DMS153 treated with DMSO at 0.1 percent for 48 hours (cell line): ENCODE data around the gene SPTAN1.
"Not testable (repeated sequence)": the region's sequence is repeated elsewhere in the genome, so short reads cannot be mapped to it uniquely, and the experiment has no call there.

ENCODE experiments used
- DNase-seq: peaks from one replicate; lab custom pipeline; 2025; ENCODE audit not compliant: unreplicated experiment; lab: John Stamatoyannopoulos, UW

The SPTAN1 gene

DNA sequence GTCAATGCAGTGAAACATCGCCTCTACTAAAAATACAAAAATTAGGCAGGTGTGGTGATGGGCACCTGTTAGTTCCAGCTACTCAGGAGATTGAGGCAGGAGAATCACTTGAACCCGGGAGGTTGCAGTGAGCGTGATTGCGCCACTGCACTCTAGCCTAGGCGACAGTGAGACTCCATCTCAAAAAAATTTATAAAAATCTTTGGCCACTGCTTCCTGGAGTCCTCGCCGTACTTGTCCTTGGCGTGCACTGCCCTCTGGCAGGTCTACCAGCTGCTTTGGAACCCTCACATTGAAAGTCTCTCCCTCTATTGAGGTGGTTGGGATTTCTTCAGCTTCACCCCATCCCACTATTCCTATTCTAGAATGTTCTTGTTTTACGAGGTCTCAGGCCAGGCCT lies 79.2 kb downstream of the SPTAN1 start:
- no peak for DNase-seq

DNA sequence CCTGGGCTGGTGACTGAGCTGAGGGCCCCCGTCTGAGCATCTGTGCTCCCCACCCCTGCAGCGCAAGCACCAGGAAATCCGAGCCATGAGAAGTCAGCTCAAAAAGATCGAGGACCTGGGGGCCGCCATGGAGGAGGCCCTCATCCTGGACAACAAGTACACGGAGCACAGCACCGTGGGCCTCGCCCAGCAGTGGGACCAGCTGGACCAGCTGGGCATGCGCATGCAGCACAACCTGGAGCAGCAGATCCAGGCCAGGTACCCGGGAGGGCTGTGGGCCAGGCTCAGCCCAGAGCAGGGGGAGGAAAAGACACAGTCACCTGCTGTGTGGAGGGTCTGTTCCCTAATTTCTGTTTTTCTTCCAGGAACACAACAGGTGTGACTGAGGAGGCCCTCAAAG lies 79.7 kb downstream of the SPTAN1 start:
- no peak for DNase-seq

DNA sequence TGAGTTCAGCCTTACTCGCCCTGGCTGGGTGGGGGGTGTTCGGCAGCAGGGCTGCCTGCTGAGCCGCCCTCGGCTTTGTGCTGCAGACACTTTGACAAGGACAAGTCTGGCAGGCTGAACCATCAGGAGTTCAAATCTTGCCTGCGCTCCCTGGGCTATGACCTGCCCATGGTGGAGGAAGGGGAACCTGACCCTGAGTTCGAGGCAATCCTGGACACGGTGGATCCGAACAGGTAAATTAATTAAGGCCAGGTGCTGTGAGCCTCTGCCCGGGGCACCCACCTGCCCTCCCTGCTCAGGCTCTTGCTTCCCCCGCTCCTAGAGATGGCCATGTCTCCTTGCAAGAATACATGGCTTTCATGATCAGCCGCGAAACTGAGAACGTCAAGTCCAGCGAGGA lies 80.1 kb downstream of the SPTAN1 start:
- no peak for DNase-seq

DNA sequence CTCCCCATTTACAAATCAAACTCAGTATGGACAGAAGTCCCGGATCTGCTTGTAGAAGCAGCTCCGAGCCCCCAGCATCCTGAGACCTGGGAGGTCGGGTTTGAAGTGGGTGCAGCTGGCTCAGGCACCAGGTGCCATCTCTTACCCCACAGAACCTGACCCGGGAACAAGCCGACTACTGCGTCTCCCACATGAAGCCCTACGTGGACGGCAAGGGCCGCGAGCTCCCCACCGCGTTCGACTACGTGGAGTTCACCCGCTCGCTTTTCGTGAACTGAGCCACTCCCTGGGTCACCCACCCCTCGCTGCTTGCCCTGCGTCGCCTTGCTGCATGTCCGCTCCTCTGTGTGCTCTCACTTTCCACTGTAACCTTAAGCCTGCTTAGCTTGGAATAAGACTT lies 80.7 kb downstream of the SPTAN1 start:
- DNase-seq = no peak

DNA sequence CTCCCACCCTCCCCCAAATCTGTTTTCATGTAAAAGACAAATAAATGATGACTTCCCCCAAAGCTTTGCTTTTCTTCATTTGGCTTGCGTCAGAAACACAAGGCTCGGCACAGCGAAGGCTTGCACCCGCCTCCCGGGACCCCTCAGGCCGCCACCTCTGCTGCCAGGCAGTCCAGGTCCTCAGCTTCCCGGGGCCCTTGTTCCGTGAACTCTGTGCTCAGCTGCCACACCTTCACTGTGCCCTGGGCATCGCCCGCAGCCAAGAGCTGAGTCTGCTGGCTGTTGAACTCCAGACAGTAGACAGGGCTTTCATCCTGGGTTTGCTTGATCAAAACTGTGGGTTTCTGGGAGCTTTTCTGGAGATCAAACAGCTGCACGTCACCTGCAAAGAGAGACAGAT lies 81.2 kb downstream of the SPTAN1 start:
- DNase-seq = no peak

DNA sequence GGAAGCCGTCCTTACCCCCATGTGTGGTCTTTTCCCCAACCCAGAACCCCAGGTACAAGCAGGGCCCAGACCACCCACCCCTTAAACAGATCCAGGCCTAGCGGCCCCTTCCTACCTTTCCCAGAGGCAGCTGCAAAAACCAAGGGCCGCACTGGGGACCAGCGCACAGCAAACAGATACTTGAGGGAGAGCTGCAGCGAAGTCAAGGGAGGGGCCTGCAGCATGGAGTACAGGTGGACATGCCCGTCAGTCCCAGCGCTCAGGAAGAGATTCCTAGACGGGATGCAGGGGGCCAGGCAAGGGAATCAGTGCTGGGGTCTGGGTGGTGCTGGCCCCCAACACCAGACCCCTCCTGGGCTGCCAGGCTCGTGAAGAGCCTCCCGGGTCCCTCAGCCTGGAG lies 81.7 kb downstream of the SPTAN1 start:
- no peak for DNase-seq

DNA sequence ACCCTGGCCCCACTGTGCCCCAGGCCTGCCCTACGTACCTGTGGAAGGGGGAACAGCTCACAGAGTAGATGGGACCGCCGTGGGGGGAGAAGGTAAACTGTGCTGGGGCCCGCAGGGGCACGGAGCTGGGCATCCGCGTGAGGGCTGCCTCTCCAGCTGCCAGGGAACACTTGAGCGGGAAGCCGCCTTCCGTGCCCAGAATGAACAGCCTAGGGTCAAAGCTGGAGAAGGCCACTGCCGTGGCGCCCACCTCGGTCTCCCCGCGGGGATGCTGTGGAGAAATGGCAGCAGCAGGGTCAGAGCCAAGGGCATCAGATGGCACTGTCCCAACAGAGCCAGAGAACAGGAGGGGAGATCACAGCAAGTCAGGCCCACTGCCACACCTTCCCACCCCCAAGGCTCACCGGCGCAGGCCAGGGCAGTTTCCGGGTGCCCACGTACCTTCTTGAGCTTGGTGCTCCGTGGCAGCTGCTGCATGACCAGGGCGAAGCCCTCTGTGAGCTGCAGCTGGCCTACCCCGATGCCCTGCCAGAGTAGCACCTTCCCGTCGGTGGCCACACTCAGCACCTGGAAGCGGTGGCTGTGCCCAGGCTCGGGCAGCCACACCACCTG lies 82.4 kb downstream of the SPTAN1 start:
- no peak for DNase-seq

DNA sequence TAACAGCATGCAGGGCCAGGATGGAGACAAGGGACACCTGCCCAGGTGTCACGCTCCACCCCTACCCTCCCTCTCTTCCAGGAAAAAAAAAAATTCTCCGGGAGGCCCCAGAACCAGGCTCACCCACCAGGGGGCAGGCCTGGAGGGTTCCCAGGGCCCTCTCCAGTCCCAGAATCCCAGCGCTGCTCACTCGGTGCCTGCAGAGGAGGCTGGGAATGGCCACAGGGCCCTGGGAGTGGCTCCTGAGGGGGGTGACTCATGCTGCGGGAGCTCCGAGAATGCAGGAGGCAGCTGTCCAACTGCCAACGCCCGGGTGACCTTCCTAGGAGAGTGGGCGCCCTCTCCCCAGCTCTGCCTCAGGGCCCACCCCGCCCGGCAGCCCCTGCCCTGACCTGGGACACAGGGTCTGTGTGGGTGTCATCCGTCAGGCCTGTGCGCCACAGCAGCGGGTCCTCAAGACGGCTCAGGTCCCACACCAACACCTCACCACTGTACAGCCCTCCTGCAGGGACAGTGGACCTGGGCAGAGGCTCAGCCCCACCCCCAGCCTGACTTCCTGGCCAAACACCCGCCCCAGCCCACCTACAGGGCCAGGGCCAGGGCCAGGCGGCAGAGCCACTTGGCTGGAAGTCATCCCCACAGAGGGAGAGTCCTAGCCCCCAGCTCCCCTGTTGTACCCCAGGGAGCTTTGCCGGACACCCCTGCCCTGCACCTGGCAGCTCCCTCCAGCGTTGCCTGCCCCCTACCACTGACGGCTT lies 83.1 kb downstream of the SPTAN1 start:
- peak; percentile 67 for DNase-seq

DNA sequence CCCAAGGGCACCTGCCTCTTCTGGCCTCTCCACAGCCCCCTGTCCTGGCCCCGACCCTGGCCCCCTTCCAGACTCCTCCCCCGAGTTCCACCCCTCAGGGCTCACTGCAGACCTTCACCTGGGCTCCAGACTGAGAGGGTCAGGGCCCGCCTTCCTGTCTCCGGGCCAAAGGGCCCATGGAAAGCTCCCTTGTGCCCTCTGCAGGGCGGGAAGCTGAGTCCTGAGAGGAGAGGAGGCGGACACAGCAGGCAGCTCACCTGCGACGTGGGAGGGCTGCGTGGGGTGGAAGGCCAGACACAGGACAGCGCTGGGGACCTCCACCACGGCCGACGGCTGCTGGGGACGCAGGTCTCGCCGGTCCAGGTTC lies 83.6 kb downstream of the SPTAN1 start:
- DNase-seq = no peak

DNA sequence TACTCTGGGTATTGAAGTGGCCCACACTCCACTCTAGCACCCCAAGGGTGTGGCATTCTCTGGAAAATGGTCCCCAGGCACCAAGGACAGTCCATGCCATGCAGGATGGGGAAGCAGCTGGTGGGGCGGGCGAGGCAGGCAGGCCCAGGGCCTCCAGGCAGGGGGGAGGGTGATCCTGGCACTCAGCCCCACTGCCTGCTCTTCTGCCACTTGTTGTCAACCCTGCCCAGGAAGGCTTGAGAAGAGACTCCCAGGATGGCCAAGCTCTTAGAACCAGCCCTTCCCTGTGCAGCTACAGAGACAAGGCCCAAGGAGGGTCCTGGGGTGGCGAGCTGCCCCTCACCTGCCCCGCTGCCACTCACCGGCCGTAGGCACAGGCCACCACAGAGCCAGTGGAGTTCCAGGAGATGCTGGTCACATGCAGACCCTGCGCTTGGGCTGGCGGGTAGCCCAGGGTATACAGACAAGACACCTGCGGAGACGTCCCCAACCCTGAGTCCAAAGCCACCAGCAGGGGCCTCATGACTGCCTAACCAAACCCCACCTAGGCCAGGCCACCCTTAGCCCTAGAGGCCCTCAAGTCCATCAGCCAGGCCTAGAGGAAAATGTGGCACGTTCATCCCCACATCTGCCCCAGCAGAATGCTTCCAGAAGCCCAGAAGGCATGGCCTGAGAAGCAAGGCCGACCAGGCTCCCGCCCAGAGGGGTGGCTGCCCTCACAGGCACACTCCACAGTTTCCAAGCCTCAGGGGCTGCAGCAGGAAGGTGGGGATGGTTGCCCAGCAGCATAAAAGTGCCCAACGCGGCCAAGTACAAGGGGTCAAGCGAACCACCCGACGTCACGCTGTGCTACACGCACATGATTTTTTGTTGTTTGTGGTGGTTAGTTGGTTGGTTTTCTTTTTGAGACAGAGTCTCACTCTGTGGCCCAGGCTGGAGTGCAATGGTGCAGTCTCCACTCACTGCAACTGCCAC lies 84.5 kb downstream of the SPTAN1 start:
- DNase-seq = no peak

DNA sequence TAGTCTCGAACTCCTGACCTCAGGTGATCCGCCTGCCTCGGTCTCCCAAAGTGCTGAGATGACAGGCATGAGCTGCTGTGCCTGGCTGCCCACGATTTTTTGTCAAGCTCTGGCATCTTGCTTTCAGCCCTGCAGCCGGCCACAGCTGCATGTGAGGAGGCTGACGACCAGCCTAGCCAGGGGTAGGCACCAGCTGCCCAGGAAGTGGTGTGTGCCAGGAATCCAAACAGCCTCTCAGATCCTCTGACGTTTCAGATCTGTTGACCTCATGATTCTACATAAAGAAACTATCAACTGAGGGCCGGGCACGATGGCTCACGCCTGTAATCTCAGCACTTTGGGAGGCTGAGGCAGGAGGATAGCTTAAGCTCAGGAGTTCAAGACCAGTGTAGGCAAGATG lies 85.3 kb downstream of the SPTAN1 start:
- DNase-seq = no peak

DNA sequence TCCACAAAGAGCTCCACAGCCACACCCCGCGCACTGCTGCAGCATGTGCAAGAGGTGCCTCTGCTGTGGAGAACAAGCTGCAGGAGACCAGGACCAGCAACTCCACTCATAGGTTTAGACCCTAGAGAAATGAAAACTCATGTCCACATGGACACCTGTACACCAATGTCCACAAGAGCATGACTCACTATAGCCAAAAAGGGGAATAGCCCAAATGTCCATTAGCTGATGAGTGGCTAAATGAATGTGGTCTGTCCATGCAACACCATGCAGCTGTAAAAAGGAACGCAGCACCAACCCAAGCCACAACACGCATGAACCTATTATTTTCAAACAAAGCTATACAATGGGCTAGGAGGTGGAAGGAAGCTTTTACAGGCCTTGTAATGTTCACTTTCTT lies 86.2 kb downstream of the SPTAN1 start:
- no peak for DNase-seq

DNA sequence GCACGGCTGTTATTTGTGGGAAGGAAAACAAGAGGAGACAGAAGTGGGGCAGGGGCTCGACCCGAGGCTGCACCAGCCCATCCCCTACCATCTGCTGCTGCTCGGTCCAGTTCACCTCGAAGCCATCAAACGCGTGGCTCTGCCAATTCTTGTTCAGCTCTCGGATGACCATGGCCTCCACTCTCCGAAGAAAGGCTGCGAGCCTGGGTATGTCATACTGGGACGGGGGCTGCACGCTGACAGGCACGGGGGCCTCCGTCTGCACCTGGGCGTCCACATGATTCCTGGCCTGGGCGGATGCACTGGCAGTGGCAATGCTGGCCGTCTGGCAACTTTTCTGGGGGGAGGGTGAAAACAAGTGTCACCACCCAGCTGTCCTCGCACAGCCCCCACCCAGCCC lies 88.2 kb downstream of the SPTAN1 start:
- no peak for DNase-seq

DNA sequence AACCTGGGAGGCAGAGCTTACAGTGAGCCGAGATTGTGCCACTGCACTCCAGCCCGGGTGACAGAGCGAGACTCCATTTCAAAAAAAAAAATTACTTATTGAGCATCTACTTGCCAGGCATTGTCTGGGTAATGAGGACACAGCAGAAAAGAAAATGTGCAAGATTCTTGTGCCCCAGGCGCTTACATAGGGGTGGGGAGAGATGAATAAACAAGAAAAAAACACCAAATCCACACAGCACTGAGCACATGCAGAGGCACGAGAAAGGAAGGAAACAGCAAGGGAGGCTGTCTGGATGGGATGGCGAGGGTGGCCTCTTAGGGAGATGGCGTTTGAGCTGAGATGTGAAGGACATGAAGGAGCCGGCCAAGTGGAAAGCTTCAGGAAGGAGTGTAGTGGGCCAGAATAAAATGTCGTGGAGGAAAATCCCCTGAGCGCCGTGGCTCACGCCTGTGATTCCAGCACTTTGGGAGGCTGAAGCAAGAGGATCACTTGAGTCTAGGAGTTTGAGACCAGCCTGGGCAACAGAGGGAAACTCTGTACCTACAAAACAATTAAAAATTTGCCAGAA lies 90.4 kb downstream of the SPTAN1 start:
- DNase-seq = no peak

DNA sequence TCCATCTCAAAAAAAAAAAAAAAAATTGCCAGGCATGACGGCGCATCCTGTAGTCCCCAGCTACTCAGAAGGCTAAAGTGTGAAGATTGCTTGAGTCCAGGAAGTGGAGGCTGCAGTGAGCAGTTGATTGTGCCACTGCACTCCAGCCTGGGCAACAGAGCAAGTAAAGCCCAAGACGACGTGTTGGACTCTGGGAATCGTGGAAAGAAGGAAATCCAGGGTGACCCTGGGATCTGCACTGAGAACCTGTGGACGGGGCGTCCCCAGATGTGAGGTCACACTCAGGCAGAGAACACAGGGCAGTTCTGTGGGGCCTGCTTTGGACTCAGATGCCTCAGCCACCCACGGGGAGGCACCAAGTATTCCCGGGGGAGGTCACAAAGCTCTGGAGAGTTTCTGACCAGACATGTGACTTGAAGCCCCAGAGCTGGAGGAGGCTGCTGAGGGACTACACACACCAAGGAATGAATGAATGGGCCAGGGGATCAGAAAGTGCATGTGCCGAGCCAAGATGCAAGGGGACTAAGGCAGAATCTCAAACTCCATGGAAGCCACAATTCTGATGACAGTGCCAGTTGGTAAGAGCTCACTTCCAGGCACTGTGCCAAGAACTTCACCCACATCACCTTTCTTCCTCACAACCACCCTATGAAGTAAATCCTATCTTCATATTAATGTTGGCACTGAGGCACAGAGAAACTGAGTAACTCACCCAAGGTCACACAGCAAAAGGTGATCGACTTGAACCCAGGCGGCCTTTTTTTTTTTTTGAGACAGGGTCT lies 91.3 kb downstream of the SPTAN1 start:
- DNase-seq = no peak

DNA sequence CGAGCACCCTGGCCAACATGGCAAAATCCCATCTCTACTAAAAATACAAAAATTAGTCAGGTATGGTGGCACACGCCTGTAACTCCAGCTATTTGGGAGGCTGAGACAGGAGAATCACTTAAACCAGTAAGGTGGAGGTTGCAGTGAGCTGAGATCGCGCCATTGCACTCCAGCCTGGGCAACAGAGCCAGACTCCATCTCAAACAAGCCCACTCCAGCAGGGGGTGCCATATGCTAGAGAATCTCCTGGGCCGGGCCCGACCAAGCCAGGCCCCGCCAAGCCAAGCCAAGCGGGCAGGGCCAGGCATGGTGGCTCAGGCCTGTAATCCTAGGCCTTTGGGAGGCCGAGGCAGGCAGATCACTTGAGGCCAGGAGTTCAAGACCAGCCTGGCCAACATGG lies 95.8 kb downstream of the SPTAN1 start:
- DNase-seq = not testable (repeated sequence)

DNA sequence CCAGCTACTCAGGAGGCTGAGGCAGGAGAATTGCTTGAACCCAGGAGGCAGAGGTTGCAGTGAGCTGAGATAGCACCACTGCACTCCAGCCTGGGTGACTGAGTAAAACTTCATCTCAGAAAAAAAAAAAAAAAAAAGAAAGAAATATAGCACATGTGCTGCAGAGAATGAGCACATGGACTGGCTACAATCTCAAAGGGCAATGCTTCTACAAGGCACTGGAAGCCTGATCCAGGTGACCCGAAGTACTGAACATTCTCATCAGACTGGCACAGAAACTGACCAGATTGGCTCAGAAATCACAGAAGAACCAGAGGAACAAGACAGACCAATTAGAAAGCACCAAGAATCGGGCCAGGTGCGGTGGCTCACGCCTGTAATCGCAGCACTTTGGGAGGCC lies 99.4 kb downstream of the SPTAN1 start:
- DNase-seq = no peak

DNA sequence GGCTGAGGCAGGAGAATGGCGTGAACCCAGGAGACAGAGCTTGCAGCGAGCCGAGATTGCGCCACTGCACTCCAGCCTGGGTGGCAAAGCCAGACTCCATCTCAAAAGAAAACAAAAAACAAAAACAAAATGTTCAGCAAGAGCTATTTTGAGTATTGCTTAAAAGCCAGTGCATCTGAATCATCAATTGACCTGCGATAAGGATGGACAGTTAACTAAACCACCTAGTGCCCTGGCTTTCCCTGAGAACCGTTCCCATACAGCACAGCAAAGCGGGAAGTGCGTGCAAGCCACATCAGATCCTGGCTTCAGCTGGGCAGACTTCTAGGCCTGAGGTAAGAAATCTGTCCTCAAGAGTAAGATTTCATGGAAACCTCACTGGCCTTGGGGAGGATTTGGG lies 101.5 kb downstream of the SPTAN1 start:
- no peak for DNase-seq

DNA sequence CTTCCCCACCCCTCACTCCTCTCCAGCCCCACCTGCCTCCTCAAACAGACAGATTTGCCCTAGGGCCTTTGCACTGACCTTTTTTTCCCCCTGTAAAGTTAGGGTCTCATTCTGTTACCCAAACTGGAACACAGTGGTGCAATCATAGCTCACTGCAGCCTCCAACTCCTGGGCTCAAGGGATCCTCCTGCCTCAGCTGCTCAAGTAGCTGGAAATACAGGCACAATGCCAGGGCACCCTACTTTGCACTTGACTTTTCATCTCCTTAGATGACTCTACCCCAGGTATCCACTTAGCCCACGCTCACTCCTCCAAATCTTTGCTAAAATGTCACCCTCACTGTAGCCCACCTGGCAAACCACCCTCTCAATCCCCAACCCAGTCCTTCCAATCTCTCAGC lies 102.1 kb downstream of the SPTAN1 start:
- no peak for DNase-seq

DNA sequence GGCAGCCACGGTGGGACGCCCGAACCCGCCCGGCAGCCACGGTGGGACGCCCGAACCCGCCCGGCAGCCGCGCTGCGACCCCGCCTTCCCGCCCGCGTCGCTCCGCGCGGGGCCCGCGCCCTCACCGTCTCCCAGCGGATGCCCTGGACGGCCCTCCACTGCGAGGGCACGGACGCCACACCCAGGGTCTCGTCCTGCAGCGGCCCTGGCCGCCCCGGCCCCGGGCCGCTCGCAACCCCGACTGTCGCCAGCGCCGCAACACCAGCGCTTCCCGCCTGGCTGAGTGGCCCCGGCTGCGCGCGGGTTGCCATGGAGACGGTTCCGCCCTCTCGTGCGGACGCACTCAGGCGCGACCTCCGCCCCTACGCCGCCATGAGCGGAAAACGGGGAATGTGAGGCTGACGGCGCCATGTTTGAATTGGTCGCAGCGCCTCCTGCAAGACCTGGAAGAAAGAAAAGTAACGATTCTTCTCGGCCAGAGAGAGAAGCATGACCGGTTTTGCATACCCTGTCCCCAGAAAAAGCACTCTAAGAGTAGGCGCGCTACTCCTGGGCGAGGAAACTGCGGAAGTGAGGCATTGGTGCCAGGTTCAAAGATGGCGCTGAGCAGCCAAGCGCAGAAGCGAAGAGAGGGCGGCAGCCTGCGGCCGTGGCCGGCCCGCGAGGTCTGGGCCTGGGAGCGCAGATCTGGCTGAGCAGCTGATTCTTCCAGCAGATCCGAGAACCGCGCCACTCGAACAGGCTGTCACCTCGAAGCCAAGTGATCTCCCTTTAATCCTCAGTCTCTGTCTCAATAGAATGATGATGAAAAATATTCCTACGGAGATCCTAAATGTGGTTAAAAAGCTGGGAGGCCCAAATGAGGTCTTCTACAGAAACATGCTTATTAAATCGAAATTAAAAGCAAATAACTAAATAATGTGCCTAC lies 104.3 kb downstream of the SPTAN1 start, which contains the start of gene DYNC2I2:
Gene DYNC2I2 (minus strand): TSS at position 432 of the 928 bp plus-strand sequence. CDS start 121 bp downstream, at position 311.
- DNase-seq = peak; percentile 97
